Measurements from ENCODE around the gene MRPL45. TPM values are rescaled to one million over a fixed set of nuclear protein-coding genes. Genes with fewer than 3 reads are reported as not detected.

The MRPL45 gene
- polyA plus RNA-seq, 4 donors, result 67.2 to 74.4 (median 69.9) TPM

DNA sequence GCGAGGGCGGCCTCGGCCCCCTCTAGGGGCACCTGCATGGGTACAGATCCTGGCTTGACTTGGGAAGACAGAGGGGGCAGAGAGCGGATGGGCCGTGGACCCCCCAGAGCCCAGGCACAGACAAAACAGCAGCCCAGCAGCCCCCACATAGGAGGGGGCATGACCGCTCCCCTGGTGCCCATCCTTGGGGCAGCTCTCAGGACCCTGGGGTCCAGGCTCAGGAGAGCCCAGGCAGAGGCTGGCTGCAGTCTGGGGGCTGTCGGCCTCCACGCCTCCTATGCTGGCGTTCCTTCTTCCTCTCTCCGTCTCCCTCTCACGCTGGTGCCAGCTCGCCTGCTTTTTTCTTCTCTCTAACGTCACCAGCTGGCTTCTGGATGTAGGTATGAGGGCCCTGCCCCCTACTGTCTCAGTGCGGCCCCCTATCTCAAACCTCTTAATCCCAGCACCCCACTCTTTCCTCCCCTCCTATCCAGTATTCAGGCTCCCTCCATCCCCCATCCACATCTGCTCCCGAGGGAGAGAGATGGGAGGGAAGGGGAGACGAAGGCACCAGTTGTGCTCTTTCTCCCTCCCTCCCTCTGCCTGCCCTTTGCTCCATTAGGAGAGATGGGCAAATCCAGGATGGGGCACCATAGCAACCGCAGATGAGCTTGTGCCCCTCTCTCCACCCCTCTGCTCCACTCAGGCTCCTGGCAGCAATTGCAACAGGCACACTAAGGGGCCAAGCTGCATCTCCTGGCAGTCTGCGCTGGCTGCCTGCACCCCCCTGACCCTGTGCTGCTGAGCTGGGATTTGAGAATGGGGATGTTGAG, 46.8 kb downstream of the MRPL45 start, which contains the start of gene GPR179:
Gene GPR179 (minus strand): TSS at position 349 of the 812 bp plus-strand sequence. CDS start 167 bp downstream, at position 182.
- no peak for DNase-seq (ENCODE audit: low read depth in 4 of 4, low spot score in 3 of 4)

DNA sequence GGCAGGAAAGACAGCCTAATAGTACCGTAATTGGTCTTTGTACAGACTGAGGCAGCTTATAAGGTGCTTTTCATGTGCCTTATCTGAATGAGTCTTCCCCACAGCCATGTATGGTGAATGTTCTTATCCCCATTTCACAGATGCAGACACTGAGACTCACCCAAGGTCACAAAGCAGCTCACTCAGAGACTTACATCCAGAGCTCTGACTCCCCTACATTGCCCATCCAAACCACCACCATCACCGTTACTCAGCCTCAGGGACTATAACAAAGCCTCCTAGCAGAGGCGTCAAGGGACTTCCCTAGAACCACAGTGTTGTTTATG, 47.4 kb downstream of the MRPL45 start:
- DNase-seq (ENCODE audit: low read depth in 4 of 4, low spot score in 3 of 4), result no peak

DNA sequence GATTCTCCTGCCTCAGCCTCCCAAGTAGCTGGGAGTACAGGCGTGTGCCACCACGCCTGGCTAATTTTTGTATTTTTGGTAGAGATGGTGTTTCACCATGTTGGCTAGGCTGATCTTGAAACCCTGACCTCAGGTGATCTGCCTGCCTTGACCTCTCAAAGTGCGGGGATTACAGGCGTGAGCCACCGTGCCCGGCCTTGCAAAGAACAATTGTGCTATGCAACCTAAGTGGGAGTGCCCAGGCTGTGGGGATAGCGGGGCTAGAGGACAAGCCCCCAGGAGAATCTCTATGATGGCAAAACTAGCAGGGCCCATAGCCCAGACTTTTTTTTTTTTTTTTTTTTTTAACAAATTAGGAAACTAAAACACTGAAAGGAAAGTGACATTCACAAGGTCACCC, 48.8 kb downstream of the MRPL45 start:
- no peak for DNase-seq (ENCODE audit: low read depth in 4 of 4, low spot score in 3 of 4)

DNA sequence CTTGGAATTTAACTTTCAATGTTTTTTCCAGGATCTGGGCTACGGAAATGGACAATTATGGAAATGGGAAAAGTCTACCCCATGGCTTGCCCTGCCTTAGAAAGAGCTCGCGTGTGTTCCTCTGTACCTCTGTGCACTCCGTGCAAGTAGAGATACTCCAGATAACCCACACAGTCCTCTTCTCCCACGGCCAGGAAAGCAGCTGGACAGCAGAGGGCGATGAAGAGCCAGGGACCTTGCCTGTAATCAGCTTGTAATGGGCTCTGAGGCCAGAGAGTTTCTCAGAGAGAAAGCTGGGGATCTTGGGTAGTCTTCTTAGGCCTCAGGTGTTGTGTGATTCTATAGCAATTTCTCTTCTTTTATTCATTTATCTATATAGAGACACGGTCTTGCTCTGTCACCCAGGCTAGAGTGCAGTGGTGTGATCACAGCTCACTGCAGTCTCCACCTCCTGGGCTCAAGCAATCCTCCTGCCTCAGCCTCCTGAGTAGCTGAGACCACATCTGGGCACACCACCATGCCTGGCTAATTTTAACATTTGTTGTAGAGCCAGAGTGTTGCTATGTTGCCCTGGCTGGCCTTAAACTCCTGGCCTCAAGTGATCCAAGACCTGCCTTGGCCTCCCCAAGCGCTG, 52.2 kb downstream of the MRPL45 start:
- peak; percentile 74 to 78 (median 76) for DNase-seq (ENCODE audit: low read depth in 4 of 4, low spot score in 3 of 4)

DNA sequence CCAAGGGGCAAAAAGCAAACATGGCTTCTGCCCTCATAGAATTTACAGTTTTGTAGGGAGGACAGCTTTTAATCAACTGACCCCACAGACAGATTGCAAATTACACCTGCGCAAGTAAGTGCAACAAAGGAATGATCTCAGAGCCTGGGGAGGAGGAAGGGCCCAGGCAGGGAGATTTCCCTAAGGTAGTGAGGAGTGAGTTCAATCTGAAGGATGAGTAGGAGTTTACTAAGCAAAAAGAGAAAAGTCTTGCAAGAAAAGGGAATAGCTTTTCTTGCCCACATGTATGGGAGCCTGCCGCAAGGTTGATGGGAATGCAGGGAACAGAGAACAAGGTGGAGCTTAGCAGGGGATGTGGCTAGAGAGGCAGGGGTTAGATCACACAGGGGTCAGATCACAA, 53.1 kb downstream of the MRPL45 start:
- DNase-seq (ENCODE audit: low read depth in 4 of 4, low spot score in 3 of 4), result no peak

DNA sequence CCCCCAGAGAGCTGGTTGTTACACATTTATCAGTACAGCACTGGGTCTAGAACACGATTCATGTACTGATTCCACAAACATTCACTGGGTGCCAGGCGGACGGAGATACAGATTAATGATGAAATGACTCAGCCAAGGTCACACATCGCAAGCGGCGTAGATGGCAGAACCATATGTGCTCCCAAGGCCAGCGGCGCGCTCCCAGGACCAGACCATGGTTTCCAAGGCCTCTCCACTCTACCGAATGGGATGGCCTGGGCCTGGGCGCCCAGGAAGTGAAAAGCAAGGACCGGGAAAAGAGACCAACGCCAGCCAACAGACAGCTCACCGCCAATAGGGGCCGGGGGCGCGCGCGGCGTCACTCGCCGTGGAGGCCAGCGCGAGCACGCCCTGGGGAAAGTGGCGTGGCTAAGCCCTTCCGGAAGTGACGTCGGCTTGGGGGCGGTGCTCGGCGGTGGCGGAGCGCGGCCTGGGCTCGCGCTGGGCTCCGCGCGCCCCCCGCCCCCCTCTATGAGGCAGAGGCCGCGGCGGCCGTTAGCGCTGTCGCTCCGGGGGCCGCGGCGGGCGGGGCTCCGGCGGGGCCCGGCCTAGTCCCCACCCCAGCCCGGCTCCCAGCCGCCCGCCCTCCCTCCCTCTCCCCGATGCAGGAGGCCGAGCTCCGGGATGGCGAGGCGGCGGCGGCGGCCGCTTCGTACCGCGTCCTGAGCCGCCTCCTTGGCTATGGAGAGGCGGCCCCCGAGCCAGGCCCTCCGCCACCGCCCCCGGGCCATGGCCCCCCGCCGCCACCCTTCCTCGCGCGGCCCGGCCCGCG, 54.6 kb downstream of the MRPL45 start, which contains the start of gene SOCS7:
Gene SOCS7 (plus strand): TSS at position 433 of the 811 bp plus-strand sequence. CDS start 209 bp downstream, at position 642.
- DNase-seq (ENCODE audit: low read depth in 4 of 4, low spot score in 3 of 4), result peak; percentile 88 to 90 (median 90)

DNA sequence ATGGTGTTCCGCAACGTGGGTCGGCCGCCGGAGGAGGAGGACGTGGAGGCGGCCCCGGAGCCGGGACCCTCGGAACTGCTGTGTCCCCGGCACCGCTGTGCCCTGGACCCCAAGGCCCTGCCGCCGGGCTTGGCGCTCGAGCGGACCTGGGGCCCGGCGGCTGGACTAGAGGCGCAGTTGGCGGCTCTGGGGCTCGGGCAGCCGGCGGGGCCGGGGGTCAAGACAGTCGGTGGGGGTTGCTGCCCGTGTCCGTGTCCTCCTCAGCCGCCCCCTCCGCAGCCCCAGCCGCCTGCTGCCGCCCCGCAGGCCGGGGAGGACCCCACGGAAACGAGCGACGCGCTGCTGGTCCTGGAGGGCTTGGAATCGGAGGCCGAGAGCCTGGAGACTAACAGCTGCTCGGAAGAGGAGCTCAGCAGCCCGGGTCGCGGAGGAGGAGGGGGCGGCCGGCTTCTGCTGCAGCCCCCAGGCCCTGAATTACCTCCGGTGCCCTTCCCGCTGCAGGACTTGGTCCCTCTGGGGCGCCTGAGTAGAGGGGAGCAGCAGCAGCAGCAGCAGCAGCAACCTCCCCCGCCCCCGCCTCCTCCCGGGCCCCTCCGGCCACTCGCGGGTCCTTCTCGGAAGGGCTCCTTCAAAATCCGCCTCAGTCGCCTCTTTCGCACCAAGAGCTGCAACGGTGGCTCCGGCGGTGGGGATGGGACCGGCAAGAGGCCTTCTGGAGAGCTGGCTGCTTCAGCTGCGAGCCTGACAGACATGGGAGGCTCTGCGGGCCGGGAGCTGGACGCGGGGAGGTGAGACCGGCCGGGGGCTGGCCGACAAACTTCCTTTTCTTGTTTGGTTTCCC, 55.5 kb downstream of the MRPL45 start:
- DNase-seq (ENCODE audit: low read depth in 4 of 4, low spot score in 3 of 4), result no peak

DNA sequence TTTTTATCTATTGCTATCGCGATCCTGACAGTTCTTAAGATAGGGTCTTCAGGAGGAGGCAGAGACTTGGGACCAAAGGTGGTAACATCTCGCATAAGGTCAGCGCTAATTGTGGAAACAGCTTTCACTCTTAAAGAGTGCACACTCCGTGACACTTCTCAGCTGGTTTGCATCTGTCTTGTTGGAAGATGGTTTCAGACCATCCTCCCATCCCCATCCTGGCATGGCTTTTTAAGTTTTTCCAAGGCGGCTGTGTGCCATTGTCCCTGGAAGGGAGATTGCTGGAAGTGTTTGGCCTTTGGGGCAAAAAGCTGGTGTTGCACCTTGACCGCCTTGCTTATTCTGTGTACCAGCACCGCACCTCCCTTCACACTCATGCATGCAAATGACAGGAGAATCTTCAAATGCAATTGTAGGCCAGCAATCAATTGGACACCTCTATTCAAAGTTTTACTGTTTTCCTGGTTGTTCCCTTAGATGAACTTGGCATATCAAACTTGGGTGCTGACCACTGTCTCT, 56.2 kb downstream of the MRPL45 start:
- no peak for DNase-seq (ENCODE audit: low read depth in 4 of 4, low spot score in 3 of 4)

DNA sequence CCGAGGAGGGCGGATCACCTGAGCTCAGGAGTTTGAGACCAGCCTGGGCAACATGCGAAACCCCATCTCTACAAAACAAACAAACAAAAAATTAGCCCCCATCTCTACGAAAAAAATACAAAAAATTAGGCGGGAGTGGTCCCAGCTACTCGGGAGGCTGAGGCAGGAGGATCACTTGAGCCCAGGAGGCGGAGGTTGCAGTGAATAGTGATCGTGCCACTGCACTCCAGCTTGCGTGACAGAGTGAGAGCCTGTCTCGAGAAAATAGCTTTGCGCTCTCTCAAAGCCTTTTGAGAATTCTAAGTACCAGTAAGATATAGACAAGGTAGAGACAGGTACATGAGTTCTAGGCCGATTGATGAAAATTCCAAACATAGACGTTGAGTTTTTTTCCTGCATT, 56.7 kb downstream of the MRPL45 start:
- DNase-seq (ENCODE audit: low read depth in 4 of 4, low spot score in 3 of 4), result no peak

DNA sequence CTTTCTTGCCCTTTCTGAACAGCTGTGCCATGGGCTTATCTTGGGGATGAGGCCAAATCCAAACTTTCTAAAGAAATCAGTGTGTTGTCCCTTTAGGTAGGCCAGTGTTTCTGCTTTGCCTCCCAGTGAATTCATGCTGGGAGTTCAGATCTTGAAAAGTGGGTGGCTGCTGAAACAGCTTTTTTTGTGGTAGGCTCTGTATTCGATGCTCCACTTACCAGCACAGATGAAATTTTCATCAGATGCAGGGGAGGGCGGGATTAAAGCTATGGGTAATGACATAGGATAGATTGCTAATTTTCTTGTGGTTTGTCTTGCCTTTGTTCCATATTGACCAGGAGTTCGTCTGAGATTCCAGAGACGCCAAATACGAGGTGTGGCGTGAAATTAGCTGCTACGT, 57.5 kb downstream of the MRPL45 start:
- no peak for DNase-seq (ENCODE audit: low read depth in 4 of 4, low spot score in 3 of 4)

DNA sequence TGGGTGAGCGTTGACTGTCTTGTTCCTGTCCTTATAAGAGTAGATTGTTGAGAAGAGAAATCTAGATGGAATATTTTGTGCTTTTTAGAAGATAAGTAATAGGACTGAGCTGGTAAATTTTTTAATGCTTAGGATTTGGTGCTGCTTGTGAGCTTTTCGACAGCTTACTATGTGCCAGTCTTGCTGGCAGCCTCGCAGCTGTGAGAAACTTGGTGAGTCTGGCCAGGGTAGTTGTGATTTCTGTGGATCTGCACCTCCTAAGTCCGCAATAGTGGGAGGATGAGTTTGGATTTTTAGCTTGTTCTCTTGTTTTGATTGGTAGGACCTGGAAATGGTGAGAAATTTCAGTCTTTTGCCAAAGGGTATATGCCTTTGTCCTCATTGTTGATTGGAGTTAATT, 58.3 kb downstream of the MRPL45 start:
- DNase-seq (ENCODE audit: low read depth in 4 of 4, low spot score in 3 of 4), result no peak

DNA sequence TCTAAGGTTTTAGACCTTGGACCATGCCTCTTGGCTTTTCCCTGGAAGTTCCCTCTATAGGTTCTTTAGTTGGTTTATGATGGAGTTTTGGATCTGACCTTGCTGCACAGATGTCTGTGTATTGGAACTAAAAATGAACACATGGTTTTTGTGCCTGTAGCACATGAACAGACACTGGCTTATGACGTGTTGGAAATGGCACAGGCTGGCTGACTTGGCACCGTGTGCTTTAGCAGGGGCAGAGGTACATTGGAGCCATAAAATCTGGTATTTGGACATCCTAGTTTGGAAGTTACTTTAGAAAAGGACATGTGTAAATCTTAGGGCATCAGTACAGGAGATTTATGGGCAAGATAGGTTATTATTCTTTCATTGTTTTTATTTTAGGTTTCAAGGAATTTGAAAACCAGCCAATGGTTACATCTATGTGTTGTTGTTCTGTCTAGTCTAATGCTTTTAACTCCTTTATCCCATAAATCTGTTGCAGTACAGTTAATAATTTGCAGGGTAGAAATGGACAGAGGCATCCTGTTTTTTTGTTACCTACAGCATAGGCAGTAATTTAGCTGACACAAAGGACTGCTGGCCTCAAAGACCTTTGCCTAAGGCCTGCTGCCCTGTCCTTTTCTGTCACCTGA, 60.6 kb downstream of the MRPL45 start:
- no peak for DNase-seq (ENCODE audit: low read depth in 4 of 4, low spot score in 3 of 4)

DNA sequence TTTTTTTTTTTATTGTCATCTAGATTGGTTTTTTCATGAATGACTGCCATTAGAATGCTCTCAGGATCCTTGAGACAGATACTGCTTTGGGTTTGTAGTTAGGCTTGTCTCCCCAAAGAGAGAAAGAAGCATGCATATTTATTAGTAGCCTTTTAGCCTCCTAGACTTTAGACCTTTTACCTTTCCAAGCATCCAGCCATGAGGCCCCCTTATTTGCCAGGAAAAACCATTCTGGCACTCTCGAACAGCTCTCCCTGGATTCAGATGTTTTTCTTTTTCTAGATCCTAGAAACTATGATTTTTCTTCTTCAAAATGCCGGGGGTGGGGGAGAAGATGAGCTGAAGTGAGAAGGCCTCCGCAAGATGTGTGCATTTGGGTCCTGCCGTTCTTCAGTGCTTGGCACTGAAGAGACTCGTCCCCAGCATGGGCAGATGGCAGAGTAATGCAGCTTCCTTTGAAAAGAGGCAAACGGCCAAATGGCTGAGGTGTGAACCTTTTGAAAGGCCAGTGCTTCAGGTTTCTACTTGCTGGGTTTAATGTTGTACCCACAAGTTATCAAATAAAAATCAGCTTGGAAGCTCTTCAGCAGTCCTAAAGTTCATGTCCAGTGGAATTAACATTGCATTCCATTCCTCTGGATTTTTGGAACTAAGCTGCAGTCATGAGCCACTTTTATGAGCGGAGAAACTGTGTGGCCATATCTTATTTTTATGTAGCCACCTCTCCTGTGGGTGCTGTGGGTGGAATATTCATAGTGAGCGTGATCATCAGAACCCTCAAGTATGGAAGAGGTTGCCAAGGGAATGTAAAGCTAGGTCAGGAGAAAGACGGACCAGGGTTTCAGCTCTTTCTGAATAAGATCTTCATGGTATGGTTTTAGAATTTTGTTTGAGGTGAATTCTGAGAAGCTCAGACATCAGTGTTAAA, 61.9 kb downstream of the MRPL45 start:
- no peak for DNase-seq (ENCODE audit: low read depth in 4 of 4, low spot score in 3 of 4)

DNA sequence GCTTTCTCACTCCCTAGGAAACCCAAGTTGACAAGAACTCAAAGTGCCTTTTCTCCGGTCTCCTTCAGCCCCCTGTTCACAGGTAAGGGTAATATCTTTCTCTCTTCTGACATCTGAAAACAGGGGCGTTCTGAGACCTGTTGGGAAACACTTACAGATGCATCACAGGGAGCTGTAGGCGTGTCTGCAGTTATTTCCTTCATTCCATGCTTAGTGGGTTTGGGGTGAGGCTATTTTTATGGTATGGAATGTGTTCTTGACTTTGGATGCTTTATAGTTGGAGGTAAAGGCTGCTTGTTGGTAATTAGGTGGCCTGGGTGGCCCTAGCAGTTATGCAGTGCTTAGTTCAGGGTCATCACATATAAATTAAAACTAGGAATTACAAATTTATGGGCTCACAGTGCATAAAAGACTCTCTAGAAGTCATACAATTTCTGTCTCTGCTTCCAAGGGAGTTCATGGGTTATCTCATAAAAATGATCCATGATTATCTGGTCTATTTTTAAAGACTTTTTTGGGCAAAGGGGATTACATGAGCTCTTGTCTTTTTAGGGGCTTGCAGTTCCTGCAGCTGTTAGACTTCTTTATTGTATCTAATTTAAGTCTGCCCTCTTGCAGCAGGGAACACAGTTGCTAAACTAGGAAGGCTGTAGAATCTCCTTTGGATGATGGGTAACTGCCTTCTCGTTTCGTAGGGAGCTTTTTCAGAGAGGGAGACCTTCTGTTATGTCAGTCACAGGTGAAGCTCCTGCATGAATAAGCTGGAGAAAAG, 64.9 kb downstream of the MRPL45 start:
- DNase-seq (ENCODE audit: low read depth in 4 of 4, low spot score in 3 of 4), result no peak

DNA sequence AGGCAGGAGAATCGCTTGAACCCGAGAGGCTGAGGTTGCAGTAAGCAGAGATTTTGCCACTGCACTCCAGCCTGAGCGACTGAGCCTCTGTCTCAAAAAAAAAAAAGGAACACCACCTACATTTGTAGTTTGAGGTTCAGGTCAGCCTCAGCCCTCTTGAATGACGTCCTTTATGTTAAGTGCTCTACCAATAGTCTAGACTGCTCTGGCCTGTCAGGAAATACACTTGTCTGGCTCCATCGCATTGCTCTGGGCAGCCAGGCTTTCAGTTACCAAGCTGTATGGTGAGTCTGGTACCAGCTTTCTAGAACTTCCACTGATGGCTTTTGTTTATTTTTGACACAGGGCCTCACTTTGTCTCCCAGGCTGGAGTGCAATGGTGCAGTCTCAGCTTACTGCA, 66.0 kb downstream of the MRPL45 start:
- no peak for DNase-seq (ENCODE audit: low read depth in 4 of 4, low spot score in 3 of 4)

DNA sequence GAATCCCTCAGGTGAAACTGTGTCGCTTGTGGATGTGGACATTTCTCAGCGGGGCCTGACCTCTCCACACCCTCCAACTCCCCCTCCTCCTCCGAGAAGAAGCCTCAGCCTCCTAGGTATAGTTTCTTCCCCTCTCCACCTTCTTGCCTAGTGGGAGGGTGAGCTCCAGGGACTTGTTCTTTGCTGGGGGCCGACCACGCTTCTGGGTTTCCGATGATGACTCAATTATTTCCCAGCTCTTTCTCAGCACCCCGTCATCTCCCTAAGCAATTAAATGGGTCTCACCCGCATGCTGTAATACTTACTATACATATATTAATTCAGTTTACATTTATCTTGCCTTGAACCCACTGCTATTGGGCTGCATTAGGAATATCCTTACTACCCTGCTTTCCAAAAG, 67.8 kb downstream of the MRPL45 start:
- DNase-seq (ENCODE audit: low read depth in 4 of 4, low spot score in 3 of 4), result no peak

DNA sequence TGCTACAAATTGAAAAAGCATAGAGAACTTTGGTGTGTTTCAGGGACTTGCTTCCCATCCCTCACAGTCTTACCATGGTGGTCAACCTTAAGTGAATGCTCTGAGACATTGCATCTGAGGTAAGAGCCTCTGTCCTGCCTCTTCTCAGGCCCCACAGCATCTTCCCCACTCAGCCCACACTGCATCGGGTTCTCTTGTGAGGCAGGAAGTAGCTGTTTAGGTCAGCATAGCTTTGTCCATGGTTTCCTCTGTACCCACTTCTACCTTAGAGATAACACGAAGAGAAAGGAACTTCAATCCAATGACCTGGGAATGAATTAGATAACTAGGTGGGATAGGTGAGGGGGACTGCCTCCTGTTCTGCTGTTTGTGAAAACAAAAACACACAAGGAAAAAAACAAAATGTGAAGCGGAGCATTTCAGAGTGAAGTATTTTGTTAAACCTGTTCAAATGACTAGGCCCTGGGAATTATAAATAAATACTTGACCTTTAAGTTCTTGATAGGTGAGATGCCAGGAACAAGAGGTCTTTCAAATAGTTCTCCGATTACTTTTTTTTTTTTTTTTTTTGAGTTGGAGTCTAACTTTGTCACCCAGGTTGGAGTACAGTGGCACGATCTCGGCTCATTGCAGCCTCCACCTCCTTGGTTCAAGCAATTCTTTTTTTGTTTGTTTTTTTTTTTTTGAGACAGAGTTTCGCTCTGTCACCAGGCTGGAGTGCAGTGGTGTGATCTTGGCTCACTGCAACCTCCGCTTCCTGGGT, 72.3 kb downstream of the MRPL45 start:
- DNase-seq (ENCODE audit: low read depth in 4 of 4, low spot score in 3 of 4), result no peak
